Erythroblast (primary cell): ENCODE data around the gene EXOC6B.

Source experiments
- GATA1 ChIP-seq: IDR thresholded peaks from 2 replicates; pipeline ENCODE4 v1.6.1; 2011; ENCODE audit warnings: low read depth, mild to moderate bottlenecking, control low read depth, low read length, moderate library complexity
- POLR2A ChIP-seq: IDR thresholded peaks from 2 replicates; pipeline ENCODE4 v1.6.1; 2011; ENCODE audit warnings: mild to moderate bottlenecking, low read length

DNA sequence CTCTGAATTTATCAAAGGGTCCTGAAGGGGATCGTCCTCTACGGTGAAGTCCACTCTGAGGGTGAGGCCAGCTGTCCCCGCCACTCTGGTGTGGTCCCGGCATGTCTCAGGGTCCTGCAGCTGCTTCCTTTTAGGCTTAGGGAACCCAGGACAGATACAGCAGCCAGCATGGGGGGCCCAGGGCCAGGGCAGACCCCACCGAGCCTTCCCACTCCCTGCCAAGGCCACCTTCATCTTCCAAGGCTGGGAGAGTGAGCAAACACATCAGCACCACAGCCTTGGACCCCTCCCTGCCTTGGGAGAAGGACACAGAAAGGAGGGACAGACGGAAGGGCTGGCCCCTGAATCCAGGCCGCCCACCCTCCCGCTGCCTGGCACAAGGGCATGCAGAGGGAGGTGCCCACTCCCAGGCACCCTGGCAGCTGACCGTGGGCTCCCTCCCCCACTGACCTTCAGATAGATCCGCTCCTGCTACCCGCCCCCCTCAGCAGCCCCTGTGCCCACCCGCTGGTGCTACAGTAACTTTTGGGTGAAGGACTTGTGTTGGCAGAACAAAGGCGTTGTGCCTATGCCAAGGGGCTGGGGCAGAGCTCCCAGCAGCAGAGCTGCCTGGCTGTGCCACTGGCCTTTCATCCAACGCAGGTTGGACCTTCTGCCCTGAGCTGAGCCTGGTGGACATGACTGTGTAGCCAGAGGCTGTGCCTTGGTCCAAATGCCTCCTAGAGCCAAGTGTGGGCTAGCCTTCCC, 685.8 kb downstream of the EXOC6B start:
- no peak for TF ChIP-seq POLR2A
- no peak for TF ChIP-seq GATA1
